ENCODE data around the gene SYT13.

DNA sequence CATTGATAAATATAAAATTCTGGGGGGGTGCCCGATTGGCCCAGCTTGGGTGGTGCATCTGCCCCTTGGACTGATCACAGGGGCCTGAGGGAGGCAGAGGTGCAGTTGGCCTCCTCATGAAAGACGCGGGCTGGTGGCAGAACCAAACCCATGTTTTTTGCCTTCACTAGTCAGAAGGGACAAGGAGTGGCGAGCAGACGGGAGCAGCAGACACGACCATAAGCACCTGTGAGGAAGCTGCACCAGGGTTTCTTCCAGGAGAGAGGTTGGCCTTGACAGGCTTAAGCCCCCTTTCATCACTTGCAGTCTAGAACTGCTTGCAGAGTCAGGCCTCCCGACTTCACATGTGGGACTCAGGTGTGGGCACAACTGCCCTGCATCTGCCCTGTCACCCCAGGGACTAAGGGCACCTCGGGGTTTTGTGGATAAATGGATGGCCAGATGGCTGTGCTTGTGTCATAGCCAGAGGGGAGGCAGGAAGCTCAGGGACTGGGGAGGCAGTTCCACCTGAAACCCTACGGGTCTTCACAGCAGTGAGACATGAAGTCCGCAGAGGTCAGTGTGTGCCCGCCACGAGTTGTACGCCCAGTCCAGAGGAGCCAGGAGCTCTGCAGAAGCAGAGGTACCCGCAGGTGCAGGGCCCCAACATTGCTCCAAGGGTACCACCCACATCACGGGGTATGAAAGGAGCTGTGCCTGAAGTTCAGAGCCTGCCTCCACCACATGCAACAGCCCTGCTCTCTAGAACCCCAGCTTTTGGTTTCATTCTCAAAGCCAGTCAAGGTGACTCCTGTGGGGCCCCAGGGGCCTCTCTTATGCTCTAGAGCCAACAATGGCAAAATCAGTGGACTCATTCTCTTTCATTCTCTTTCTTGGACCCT lies 18.2 kb upstream of the SYT13 start:
- TF ChIP-seq YY1 (IDR thresholded peaks at IDR 0.05; ENCODE audit: insufficient read depth, insufficient read length): no peak
- TF ChIP-seq ZNF274 (IDR thresholded peaks at IDR 0.05; ENCODE audit: low read depth, low read length): no peak
